A549 (cell line): Measurements from ENCODE around the gene HAAO. TPM values are rescaled to one million over a fixed set of nuclear protein-coding genes. Genes with fewer than 3 reads are reported as not detected.

Source experiments
- ATAC-seq, 2 experiments: fragments of 200-7000 bp in 1 of 2; fragments of >200 bp in 1 of 2; cut with Nextera tagmentation in 1 of 2; cut with Tn5 transposase in 1 of 2; 3 replicates each; pipeline versions ENCODE4 v1.8.0 to v1.9.1; 2018 to 2020; ENCODE audit warnings: mild to moderate bottlenecking in 1 of 2, moderate library complexity in 1 of 2
- CTCF ChIA-PET: fragments of 300-600 bp; sonication (Branson Sonifier 250); formaldehyde crosslinking; extraction: SDS; loops from one replicate; lab custom pipeline; 2021; ENCODE audit warnings: antibody characterized with exemption, inconsistent platforms; lab: Yijun Ruan, JAX
- POLR2A ChIA-PET: fragments of 350-600 bp; formaldehyde crosslinking; extraction: SDS; loops from one replicate; lab custom pipeline; 2021; ENCODE audit warnings: antibody characterized with exemption, inconsistent platforms; lab: Yijun Ruan, JAX
- DNase-seq, 2 experiments: peaks; one replicate each; pipeline versions ENCODE4 v3.0.0 to v3.0.0-alpha.2; 2011 to 2016; ENCODE audit warnings: low read depth in 1 of 2, low spot score in 1 of 2
- FAIRE-seq: peaks from 2 replicates; lab custom pipeline; 2011; peaks lifted over from hg19 to GRCh38; lab: Jason Lieb, UNC
- H3K27ac ChIP-seq, 2 experiments: fragments of >200 bp; sonication (Bioruptor Twin); formaldehyde crosslinking; 3 replicates each; pipeline ENCODE4 v1.5.1; 2016 to 2017
- H3K4me1 ChIP-seq: fragments of >200 bp; sonication (Bioruptor Twin); formaldehyde crosslinking; 3 replicates; pipeline ENCODE4 v1.6.1; 2016
- H3K4me2 ChIP-seq: fragments of >200 bp; sonication (Bioruptor Twin); formaldehyde crosslinking; 3 replicates; pipeline ENCODE4 v1.6.1; 2016
- H3K4me3 ChIP-seq: fragments of >200 bp; sonication (Bioruptor Twin); formaldehyde crosslinking; 3 replicates; pipeline ENCODE4 v1.5.1; 2016
- H3K9me3 ChIP-seq: fragments of >200 bp; sonication (Bioruptor Twin); formaldehyde crosslinking; 3 replicates; pipeline ENCODE4 v1.6.1; 2016
- BHLHE40 ChIP-seq: IDR thresholded peaks from 2 replicates; pipeline ENCODE4 v1.6.1; 2012; ENCODE audit warnings: low read depth, low read length, inconsistent platforms
- CEBPB ChIP-seq, 2 experiments: fragments of >200 bp in 1 of 2; sonication (Bioruptor Twin) in 1 of 2; formaldehyde crosslinking in 1 of 2; IDR thresholded peaks; 2 replicates each; pipeline ENCODE4 v1.6.1; 2012 to 2016
- CHD2 ChIP-seq: fragments of 150-350 bp; IDR thresholded peaks from 2 replicates; pipeline ENCODE4 v1.6.1; 2014; ENCODE audit warnings: low read length; ENCODE audit not compliant: partially characterized antibody
- CHD4 ChIP-seq: fragments of 200-600 bp; sonication (generic); IDR thresholded peaks from 2 replicates; pipeline ENCODE4 v1.6.1; 2016; ENCODE audit warnings: antibody characterized with exemption, mild to moderate bottlenecking, borderline replicate concordance
- E2F6 ChIP-seq: IDR thresholded peaks from 2 replicates; pipeline ENCODE4 v1.6.1; 2012; ENCODE audit warnings: low read depth, borderline replicate concordance
- EHF ChIP-seq: fragments of 250-450 bp; sonication (Bioruptor Pico); IDR thresholded peaks from 2 replicates; pipeline ENCODE4 v1.5.0; 2020; ENCODE audit warnings: mild to moderate bottlenecking
- EHMT2 ChIP-seq: fragments of 200-600 bp; sonication (generic); IDR thresholded peaks from 2 replicates; pipeline ENCODE4 v1.6.1; 2016; ENCODE audit warnings: antibody characterized with exemption, low read depth, mild to moderate bottlenecking, moderate library complexity
- ELK1 ChIP-seq: fragments of 150-350 bp; IDR thresholded peaks from 2 replicates; pipeline ENCODE4 v1.6.1; 2014; ENCODE audit warnings: low read depth, mild to moderate bottlenecking, low read length
- FOSB ChIP-seq: fragments of 250-450 bp; sonication (Bioruptor Pico); IDR thresholded peaks from 2 replicates; pipeline ENCODE4 v1.5.0; 2020; ENCODE audit warnings: mild to moderate bottlenecking, moderate library complexity
- FOSL2 ChIP-seq, 2 experiments: fragments of 450-650 bp in 1 of 2; fragments of >200 bp in 1 of 2; sonication (Bioruptor Twin) in 1 of 2; formaldehyde crosslinking; IDR thresholded peaks; 2 replicates each; pipeline versions ENCODE4 v1.5.0 to v1.6.1; 2016 to 2020; ENCODE audit warnings: mild to moderate bottlenecking in 1 of 2, moderate library complexity in 1 of 2
- FOXS1 ChIP-seq: fragments of 250-450 bp; sonication (Bioruptor Pico); IDR thresholded peaks from 2 replicates; pipeline ENCODE4 v1.5.0; 2020; ENCODE audit warnings: mild to moderate bottlenecking, moderate library complexity
- GATA3 ChIP-seq: IDR thresholded peaks from 2 replicates; pipeline ENCODE4 v1.6.1; 2012; ENCODE audit warnings: borderline replicate concordance
- HMGXB4 ChIP-seq: fragments of 250-450 bp; sonication (Bioruptor Pico); IDR thresholded peaks from 2 replicates; pipeline ENCODE4 v1.5.0; 2021; ENCODE audit warnings: mild to moderate bottlenecking, moderate library complexity, borderline replicate concordance
- HOXA7 ChIP-seq: fragments of 250-450 bp; sonication (Bioruptor Pico); IDR thresholded peaks from 2 replicates; pipeline ENCODE4 v1.5.0; 2020; ENCODE audit warnings: mild to moderate bottlenecking, moderate library complexity
- HOXB13 ChIP-seq: fragments of 250-450 bp; sonication (Bioruptor Pico); IDR thresholded peaks from 2 replicates; pipeline ENCODE4 v1.5.0; 2020; ENCODE audit warnings: low read depth, mild to moderate bottlenecking, moderate library complexity
- KDM5A ChIP-seq: fragments of 200-600 bp; sonication (generic); IDR thresholded peaks from 2 replicates; pipeline ENCODE4 v1.6.1; 2016; ENCODE audit warnings: antibody characterized with exemption, mild to moderate bottlenecking
- MAZ ChIP-seq: fragments of 150-350 bp; IDR thresholded peaks from 2 replicates; pipeline ENCODE4 v1.6.1; 2014; ENCODE audit warnings: antibody characterized with exemption, low read depth, low read length, borderline replicate concordance
- NFE2L2 ChIP-seq: fragments of 150-350 bp; conservative IDR thresholded peaks from 2 replicates; pipeline ENCODE4 v1.6.1; 2014; ENCODE audit warnings: low read length
- NR3C1 ChIP-seq: fragments of >200 bp; sonication (Bioruptor Twin); formaldehyde crosslinking; IDR thresholded peaks from 3 replicates; pipeline ENCODE4 v1.6.1; 2017
- PBX3 ChIP-seq: IDR thresholded peaks from 2 replicates; pipeline ENCODE4 v1.6.1; 2012
- POLR2A ChIP-seq: IDR thresholded peaks from 2 replicates; pipeline ENCODE4 v1.6.1; 2012; ENCODE audit warnings: mild to moderate bottlenecking, low read length
- POLR2AphosphoS2 ChIP-seq: conservative IDR thresholded peaks from 2 replicates; pipeline ENCODE4 v1.6.1; 2012; ENCODE audit warnings: low read length, improper control_type of control experiment, inconsistent platforms
- RAD21 ChIP-seq, 2 experiments: fragments of >200 bp in 1 of 2; sonication (Bioruptor Twin) in 1 of 2; formaldehyde crosslinking in 1 of 2; IDR thresholded peaks in 1 of 2; conservative IDR thresholded peaks in 1 of 2; 2 replicates in 1 of 2; 3 replicates in 1 of 2; pipeline ENCODE4 v1.6.1; 2012 to 2018; ENCODE audit warnings: inconsistent platforms in 1 of 2
- RCOR1 ChIP-seq: fragments of 150-350 bp; IDR thresholded peaks from 2 replicates; pipeline ENCODE4 v1.6.1; 2014; ENCODE audit warnings: antibody characterized with exemption, low read length, low read depth
- SMC3 ChIP-seq: fragments of >200 bp; sonication (Bioruptor Twin); formaldehyde crosslinking; IDR thresholded peaks from 3 replicates; pipeline ENCODE4 v1.6.1; 2018; ENCODE audit warnings: inconsistent platforms
- TFCP2L1 ChIP-seq: fragments of 250-450 bp; sonication (Bioruptor Pico); IDR thresholded peaks from 2 replicates; pipeline ENCODE4 v1.5.0; 2021; ENCODE audit warnings: mild to moderate bottlenecking
- ZFP36 ChIP-seq: fragments of 450-650 bp; IDR thresholded peaks from 2 replicates; pipeline ENCODE4 v1.6.1; 2014; ENCODE audit warnings: borderline replicate concordance; ENCODE audit not compliant: partially characterized antibody
- ZNF302 ChIP-seq: fragments of 250-450 bp; sonication (Bioruptor Pico); IDR thresholded peaks from 2 replicates; pipeline ENCODE4 v1.9.0; 2021; ENCODE audit warnings: inconsistent platforms, mild to moderate bottlenecking, moderate library complexity
- WGBS: methylation state at CpG from one replicate; pipeline ENCODE4 v1.1.6; 2017; ENCODE audit errors: missing lambda C conversion rate; 5-methylcytosine and 5-hydroxymethylcytosine counted together
- polyA plus RNA-seq, 4 experiments: library from polyadenylated mRNA; depleted of rRNA in 3 of 4; stranded (reverse); fragments of >200 nt; fragmentation: RNase III in 1 of 4; extraction: RNeasy Plus Mini Kit Qiagen cat#74134 plus additional on column Dnase treatment in 1 of 4; gene quantifications; 2 replicates in 3 of 4; 3 replicates in 1 of 4; pipeline ENCODE4 v1.2.3, GENCODE V29; 2011 to 2017

Gene HAAO
- polyA plus RNA-seq, 2 of the 4 experiments (the other 2 are of a cell fraction): not detected

- ATAC-seq (peak in 1 of 2 experiments; percentile 73; a peak in 3 of 6 replicates), FAIRE-seq (no peak), DNase-seq (no peak)
- no peak overlapping the region for H3K27ac ChIP-seq
- TF ChIP-seq FOXS1 (CRISPR knock-in tag): no peak
- TF ChIP-seq EHMT2: no peak
- TF ChIP-seq POLR2A: no peak
- no peak for TF ChIP-seq MAZ
- no peak for TF ChIP-seq FOSL2 (IDR thresholded peaks at IDR 0.05)
- no peak for TF ChIP-seq FOSL2 (CRISPR knock-in tag; IDR thresholded peaks at IDR 0.05)
- no peak for TF ChIP-seq HMGXB4 (CRISPR knock-in tag)
- no peak for TF ChIP-seq RCOR1
- TF ChIP-seq RAD21 (conservative IDR thresholded peaks at IDR 0.05 in 1 of 2, IDR thresholded peaks at IDR 0.05 in 1 of 2): no peak
- TF ChIP-seq CHD4: no peak
- no peak for TF ChIP-seq KDM5A
- TF ChIP-seq ZFP36: no peak
- TF ChIP-seq EHF (CRISPR knock-in tag): no peak
- no peak for TF ChIP-seq CEBPB (IDR thresholded peaks at IDR 0.05)
- no peak for TF ChIP-seq GATA3
- TF ChIP-seq ELK1: no peak
- TF ChIP-seq NR3C1: no peak
- TF ChIP-seq PBX3: no peak
- TF ChIP-seq POLR2AphosphoS2: no peak
- no peak for TF ChIP-seq HOXB13
- no peaks in the 10 kb centered on the region for H3K9me3 ChIP-seq
- no peaks in the 10 kb centered on the region for H3K4me1 ChIP-seq
- H3K4me3 ChIP-seq: no peak overlapping the region
- CTCF ChIA-PET: interaction anchor here (0.6 to 0.7 kb wide), 2 partner anchors 67 to 1185 kb away, joined by 3 read pairs; no protein-coding TSS in a partner anchor
- no peak overlapping the region for H3K4me2 ChIP-seq
- POLR2A ChIA-PET: no interaction called here
- WGBS: 59% methylated on average over 2 of the region's 2 CpGs
Measured at GRCh38 chr2:42742740-42743658, 49.4 kb downstream of the HAAO start.

- POLR2A ChIA-PET: no interaction called here
Measured at GRCh38 chr2:42741140-42741539, 51.2 kb downstream of the HAAO start.

More at GRCh38 chr2:42741140-42741539, 51.2 kb downstream of the HAAO start:
- WGBS: 92% methylated on average over 3 of the region's 3 CpGs
- no peak overlapping the region for H3K4me2 ChIP-seq
- ATAC-seq (no peak), FAIRE-seq (peak; percentile 18), DNase-seq (no peak)
- no peak overlapping the region for H3K4me3 ChIP-seq
- H3K27ac ChIP-seq: no peak overlapping the region
- CTCF ChIA-PET: interaction anchor here (0.7 kb wide), 1 partner anchor 243 kb away, joined by 3 read pairs; no protein-coding TSS in a partner anchor
- no peaks in the 10 kb centered on the region for H3K9me3 ChIP-seq
- no peaks in the 10 kb centered on the region for H3K4me1 ChIP-seq
- no peak for TF ChIP-seq CEBPB (IDR thresholded peaks at IDR 0.05)
- TF ChIP-seq FOSB (CRISPR knock-in tag): no peak
- TF ChIP-seq RCOR1: no peak
- no peak for TF ChIP-seq BHLHE40
- TF ChIP-seq CHD2: no peak
- TF ChIP-seq ZNF302 (CRISPR knock-in tag): no peak
- TF ChIP-seq TFCP2L1 (CRISPR knock-in tag): no peak
- TF ChIP-seq EHF (CRISPR knock-in tag): no peak
- no peak for TF ChIP-seq FOSL2 (IDR thresholded peaks at IDR 0.05)
- no peak for TF ChIP-seq FOSL2 (CRISPR knock-in tag; IDR thresholded peaks at IDR 0.05)
- no peak for TF ChIP-seq HOXA7 (CRISPR knock-in tag)
- TF ChIP-seq NFE2L2: no peak
- TF ChIP-seq RAD21 (conservative IDR thresholded peaks at IDR 0.05 in 1 of 2, IDR thresholded peaks at IDR 0.05 in 1 of 2): no peak
- no peak for TF ChIP-seq E2F6
- no peak for TF ChIP-seq SMC3
